Ovary (tissue), 9 donors: Measurements from ENCODE around the gene MRTFA. TPM values are rescaled to one million over a fixed set of nuclear protein-coding genes. Genes with fewer than 3 reads are reported as not detected.

Experiments
- DNase-seq, 5 donors: peaks; one replicate each; pipeline ENCODE4 v3.0.0-alpha.2; 2019 to 2020
- H3K27ac ChIP-seq, 2 donors: fragments of 200-600 bp; one replicate each; pipeline versions ENCODE4 v1.5.1 to v1.8.0; 2019 to 2022
- H3K27me3 ChIP-seq: fragments of 200-600 bp; one replicate; pipeline ENCODE4 v1.8.0; 2022
- H3K36me3 ChIP-seq: fragments of 200-600 bp; sonication (generic); one replicate; pipeline ENCODE4 v1.5.1; 2019
- H3K4me1 ChIP-seq: one replicate; pipeline ENCODE4 v1.8.1; 2013; ENCODE audit warnings: mild to moderate bottlenecking, moderate library complexity; ENCODE audit not compliant: insufficient read depth
- H3K4me3 ChIP-seq: fragments of 200-600 bp; sonication (generic); one replicate; pipeline ENCODE4 v1.5.1; 2017
- H3K9me3 ChIP-seq, 2 donors: fragments of 200-600 bp in 1 of 2; sonication (generic) in 1 of 2; one replicate each; pipeline versions ENCODE4 v1.5.1 to v1.8.1; 2013 to 2019; ENCODE audit warnings: mild to moderate bottlenecking in 1 of 2, moderate library complexity in 1 of 2
- EP300 ChIP-seq: sonication (generic); formaldehyde crosslinking; IDR thresholded peaks from one replicate; pipeline ENCODE4 v1.6.1; 2017; ENCODE audit warnings: antibody characterized with exemption
- POLR2A ChIP-seq: fragments of 450-650 bp; IDR thresholded peaks from one replicate; pipeline ENCODE4 v1.6.1; 2017; ENCODE audit warnings: antibody characterized with exemption, mild to moderate bottlenecking, moderate library complexity
- WGBS, 3 donors: extraction: QIAGEN DNeasy Blood & Tissue Kit in 1 of 3; methylation state at CpG; one replicate each; pipeline versions ENCODE4 v1.1.5 to v1.1.7; 2013 to 2017; 5-methylcytosine and 5-hydroxymethylcytosine counted together
- intact Hi-C, 4 donors: fragments of 100-400 bp; cut with DNase I; formaldehyde crosslinking; loops; one replicate each; pipeline versions ENCODE4 v1.11.0 to v1.15.1; 2022 to 2023
- polyA plus RNA-seq, 2 donors: library from polyadenylated mRNA; stranded (reverse); fragments of 200-250 nt in 1 of 2; fragments of 350-450 nt in 1 of 2; fragmentation: Illumina TruSeq in 1 of 2; extraction: RNeasy Lipid Tissue Mini Kit (QIAGEN cat#74804) in 1 of 2; gene quantifications; one replicate each; pipeline ENCODE4 v1.2.3, GENCODE V29; 2013 to 2014
- total RNA-seq, 7 donors: library from RNA; depleted of rRNA in 2 of 7; stranded (reverse); fragments of >200 nt in 2 of 7; fragmentation: NEBNext Ultra II Directional in 3 of 7; extraction: Animal tissue kit (Norgen Biotek cat#: 25700) in 3 of 7; gene quantifications; one replicate each; pipeline versions ENCODE4 v1.1.0 to v1.2.4, GENCODE V29; 2016 to 2023
- TF ChIP-seq, protein P1 (sequence below), 3 donors: fragments of 450-650 bp in 2 of 3; fragments of 200-600 bp in 1 of 3; IDR thresholded peaks; one replicate each; pipeline versions ENCODE4 v1.5.1 to v1.8.0; 2016 to 2022; ENCODE audit warnings: antibody characterized with exemption in 3 of 3, mild to moderate bottlenecking in 1 of 3
- donor health status: DM: no; HTN: no; CAD: no; lungs with moderate emphysema.
- donor health status: DM: no; HTN: no; CAD: no.
- donor health status: Bipolar disorder and iron deficiency.
- donor health status: DM: yes; HTN: yes; CAD: no.
- donor health status: DM: no; HTN: no; CAD: no.
- donor health status: DM: yes; HTN: yes; CAD: no.

Gene MRTFA
- total and polyA plus RNA-seq, 9 donors = 15.4 to 59.7 (median 54.9) TPM

DNA sequence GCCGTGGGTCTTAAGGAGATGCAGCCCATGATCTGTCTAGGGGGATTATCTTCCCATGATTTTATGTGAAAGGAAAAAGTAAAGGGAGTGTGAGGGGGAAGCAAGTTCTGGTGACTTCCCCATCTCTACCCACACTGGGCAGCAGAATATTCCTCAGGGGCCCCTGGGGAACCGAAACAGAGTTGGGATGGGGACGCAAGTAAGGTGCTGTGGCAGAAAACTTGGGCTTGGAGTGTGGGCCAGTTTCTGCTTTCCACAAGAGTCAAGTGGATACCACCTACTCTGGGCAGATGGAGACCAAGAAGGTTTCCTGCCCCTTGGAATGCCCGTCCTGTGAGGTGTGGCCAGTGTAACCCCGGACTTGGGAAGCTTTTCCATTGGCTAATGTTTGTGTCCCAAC is 201.8 kb downstream of the MRTFA start:
- WGBS, 3 donors = 92 to 95% (median 92%) methylated on average over 5 of the region's 5 CpGs
- H3K4me3 ChIP-seq = no peak overlapping the region
- no peaks in the 10 kb centered on the region for H3K27me3 ChIP-seq
- DNase-seq = no peak
- no peaks in the 10 kb centered on the region for H3K36me3 ChIP-seq
- intact Hi-C loops = loop anchor here (5.0 to 10.0 kb wide), 3 partner anchors 50 to 470 kb away; no protein-coding TSS in a partner anchor
- H3K9me3 ChIP-seq = no peaks in the 10 kb centered on the region
- TF ChIP-seq POLR2A = no peak
- TF ChIP-seq, protein P1, sequence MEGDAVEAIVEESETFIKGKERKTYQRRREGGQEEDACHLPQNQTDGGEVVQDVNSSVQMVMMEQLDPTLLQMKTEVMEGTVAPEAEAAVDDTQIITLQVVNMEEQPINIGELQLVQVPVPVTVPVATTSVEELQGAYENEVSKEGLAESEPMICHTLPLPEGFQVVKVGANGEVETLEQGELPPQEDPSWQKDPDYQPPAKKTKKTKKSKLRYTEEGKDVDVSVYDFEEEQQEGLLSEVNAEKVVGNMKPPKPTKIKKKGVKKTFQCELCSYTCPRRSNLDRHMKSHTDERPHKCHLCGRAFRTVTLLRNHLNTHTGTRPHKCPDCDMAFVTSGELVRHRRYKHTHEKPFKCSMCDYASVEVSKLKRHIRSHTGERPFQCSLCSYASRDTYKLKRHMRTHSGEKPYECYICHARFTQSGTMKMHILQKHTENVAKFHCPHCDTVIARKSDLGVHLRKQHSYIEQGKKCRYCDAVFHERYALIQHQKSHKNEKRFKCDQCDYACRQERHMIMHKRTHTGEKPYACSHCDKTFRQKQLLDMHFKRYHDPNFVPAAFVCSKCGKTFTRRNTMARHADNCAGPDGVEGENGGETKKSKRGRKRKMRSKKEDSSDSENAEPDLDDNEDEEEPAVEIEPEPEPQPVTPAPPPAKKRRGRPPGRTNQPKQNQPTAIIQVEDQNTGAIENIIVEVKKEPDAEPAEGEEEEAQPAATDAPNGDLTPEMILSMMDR (IDR thresholded peaks at IDR 0.05) = no peak
- TF ChIP-seq EP300 = no peak
- H3K4me1 ChIP-seq = peaks cover 2% of the 10 kb centered on the region
- H3K27ac ChIP-seq = no peak overlapping the region

DNA sequence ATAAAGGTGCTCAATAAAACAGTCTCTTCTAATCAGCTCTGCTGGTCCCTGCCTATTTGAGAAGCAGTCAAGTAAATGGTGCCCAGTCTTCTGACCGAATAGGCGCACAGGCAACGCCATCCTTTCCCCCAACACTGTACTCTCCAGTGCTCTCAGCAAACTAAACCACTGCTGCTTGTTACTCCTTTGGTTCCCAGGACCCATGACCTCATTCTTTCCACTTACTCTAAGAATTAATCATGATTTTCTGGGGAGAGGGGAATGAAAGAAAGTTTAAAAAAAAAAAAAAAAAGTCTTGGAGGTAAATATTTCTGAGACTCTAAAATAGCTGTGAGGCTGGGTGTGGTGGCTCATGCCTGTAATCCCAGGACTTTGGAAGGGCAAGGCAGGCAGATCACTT is 202.4 kb downstream of the MRTFA start:
- no peaks in the 10 kb centered on the region for H3K36me3 ChIP-seq
- no peak overlapping the region for H3K27ac ChIP-seq
- DNase-seq = no peak
- intact Hi-C loops = loop anchor here in 1 of 4 donors (10.0 kb wide), 2 partner anchors 51 to 471 kb away; no protein-coding TSS in a partner anchor
- peaks cover 2% of the 10 kb centered on the region for H3K4me1 ChIP-seq
- H3K4me3 ChIP-seq = no peak overlapping the region
- H3K9me3 ChIP-seq = no peaks in the 10 kb centered on the region
- TF ChIP-seq, protein P1 (IDR thresholded peaks at IDR 0.05) = no peak
- TF ChIP-seq POLR2A = no peak
- no peak for TF ChIP-seq EP300
- no peaks in the 10 kb centered on the region for H3K27me3 ChIP-seq
- 93 to 99% (median 94%) methylated on average over 3 of the region's 3 CpGs for WGBS, 3 donors

DNA sequence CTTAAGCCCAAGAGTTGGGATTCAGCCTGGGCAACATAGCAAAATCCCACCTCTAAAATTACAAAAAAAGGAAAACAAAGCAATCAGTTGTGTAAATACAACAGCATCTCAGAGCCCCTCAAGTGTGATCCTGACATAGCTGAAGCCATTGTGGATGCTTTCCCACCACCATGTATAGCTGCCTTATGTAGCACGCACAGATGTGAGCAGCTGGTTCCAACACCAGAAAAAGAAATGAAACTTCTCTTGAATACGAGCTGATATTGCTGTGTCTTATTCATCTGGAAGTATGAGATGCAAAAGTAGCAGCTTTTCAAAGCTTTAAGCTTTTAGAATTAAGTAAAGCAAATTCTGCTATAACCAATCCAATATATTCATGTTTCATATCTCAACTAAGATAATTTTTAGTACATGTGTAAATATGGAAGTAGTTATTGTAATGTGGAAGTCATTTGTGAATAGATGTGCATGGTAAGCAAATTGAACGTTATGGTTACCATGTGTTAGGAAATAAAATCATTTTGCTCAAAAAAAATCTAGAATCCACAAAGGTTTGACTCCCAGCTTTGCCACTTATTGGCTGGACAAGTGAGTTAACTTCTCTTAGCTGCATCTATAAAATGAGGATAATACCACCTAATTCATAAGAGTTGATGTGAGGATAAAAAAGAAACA is 203.0 kb downstream of the MRTFA start:
- no peak overlapping the region for H3K4me3 ChIP-seq
- WGBS, 3 donors = 46 to 65% (median 50%) methylated on average over 3 of the region's 3 CpGs
- H3K36me3 ChIP-seq = no peaks in the 10 kb centered on the region
- DNase-seq = no peak
- intact Hi-C loops = loop anchor here in 1 of 4 donors (10.0 kb wide), 2 partner anchors 51 to 471 kb away; no protein-coding TSS in a partner anchor
- H3K27ac ChIP-seq = no peak overlapping the region
- H3K4me1 ChIP-seq = peaks cover 2% of the 10 kb centered on the region
- TF ChIP-seq, protein P1 (IDR thresholded peaks at IDR 0.05) = no peak
- TF ChIP-seq POLR2A = no peak
- no peak for TF ChIP-seq EP300
- H3K9me3 ChIP-seq = no peaks in the 10 kb centered on the region
- H3K27me3 ChIP-seq = no peaks in the 10 kb centered on the region

DNA sequence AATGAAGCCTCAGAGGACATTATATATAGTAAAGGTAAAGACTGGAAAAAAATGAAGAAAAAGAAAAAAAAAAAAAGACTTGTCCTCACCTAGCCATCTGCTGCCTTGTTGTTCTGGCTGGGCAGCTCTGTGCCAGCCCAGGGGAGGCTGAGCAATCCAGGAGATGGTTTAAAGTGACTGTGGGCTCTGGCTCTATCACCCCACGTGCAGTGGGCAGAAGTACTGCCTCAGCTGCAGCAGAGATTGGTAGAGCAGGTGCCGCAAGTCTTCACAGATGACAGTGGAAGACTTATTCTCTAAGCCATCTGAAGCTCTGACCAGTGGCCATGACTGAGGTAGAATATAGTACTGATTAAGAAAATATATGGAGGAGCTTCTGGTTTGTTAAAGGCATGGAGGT is 203.9 kb downstream of the MRTFA start:
- H3K27ac ChIP-seq = no peak overlapping the region
- WGBS, 3 donors = 90 to 94% (median 91%) methylated on average over 2 of the region's 2 CpGs
- DNase-seq = no peak
- H3K36me3 ChIP-seq = no peaks in the 10 kb centered on the region
- intact Hi-C loops = loop anchor here in 1 of 4 donors (10.0 kb wide), 2 partner anchors 52 to 472 kb away; no protein-coding TSS in a partner anchor
- H3K4me1 ChIP-seq = peaks cover 2% of the 10 kb centered on the region
- TF ChIP-seq, protein P1 (IDR thresholded peaks at IDR 0.05) = no peak
- H3K4me3 ChIP-seq = no peak overlapping the region
- H3K9me3 ChIP-seq = no peaks in the 10 kb centered on the region
- H3K27me3 ChIP-seq = no peaks in the 10 kb centered on the region
